B cell (primary cell): ENCODE data around the gene TLK2. TPM values are rescaled to one million over a fixed set of nuclear protein-coding genes. Genes with fewer than 3 reads are reported as not detected.

Experiments
- ATAC-seq: fragments of 200-7000 bp; cut with Tn5 transposase; one replicate; pipeline ENCODE4 v1.10.0; 2021; ENCODE audit warnings: low read depth, mild to moderate bottlenecking, moderate number of reproducible peaks, moderate library complexity
- CTCF ChIA-PET: fragments of 350-600 bp; sonication (Branson Sonifier 250); formaldehyde crosslinking; loops from one replicate; lab custom pipeline; 2021; ENCODE audit warnings: antibody characterized with exemption, inconsistent platforms; lab: Charles Lee
- POLR2A ChIA-PET: fragments of 350-600 bp; sonication (Branson Sonifier 250); formaldehyde crosslinking; loops from one replicate; lab custom pipeline; 2021; ENCODE audit warnings: antibody characterized with exemption; lab: Charles Lee
- DNase-seq: peaks from one replicate; pipeline ENCODE4 v3.0.0; 2013
- H2AFZ ChIP-seq: 2 replicates; pipeline ENCODE4 v1.6.1; 2012; ENCODE audit warnings: mild to moderate bottlenecking, low read depth, low read length; ENCODE audit not compliant: insufficient read depth, poor library complexity, severe bottlenecking
- H3K27ac ChIP-seq, 2 donors: 1 replicate in 1 of 2; 2 replicates in 1 of 2; pipeline ENCODE4 v1.5.1; 2012 to 2013; ENCODE audit warnings: low read length in 2 of 2, mild to moderate bottlenecking in 2 of 2, moderate library complexity in 1 of 2
- H3K27me3 ChIP-seq, 4 experiments: fragments of 200-600 bp in 1 of 4; sonication (generic) in 1 of 4; replicated peaks in 1 of 4; 1 replicate in 2 of 4; 2 replicates in 2 of 4; pipeline versions ENCODE4 v1.6.1 to v1.7.0; 2013 to 2016; ENCODE audit warnings: low read length in 3 of 4, mild to moderate bottlenecking in 2 of 4, mixed read lengths in 1 of 4, moderate library complexity in 1 of 4; ENCODE audit not compliant: insufficient read depth in 4 of 4, control insufficient read depth in 3 of 4; ENCODE audit errors: control extremely low read depth in 1 of 4
- H3K36me3 ChIP-seq, 2 experiments: replicated peaks in 1 of 2; 1 replicate in 1 of 2; 2 replicates in 1 of 2; pipeline versions ENCODE4 v1.6.1 to v1.7.1; 2013; ENCODE audit warnings: low read length in 1 of 2; ENCODE audit not compliant: insufficient read depth in 2 of 2, control insufficient read depth in 1 of 2; ENCODE audit errors: control extremely low read depth in 1 of 2, extremely low read depth in 1 of 2
- H3K4me1 ChIP-seq, 2 donors: fragments of 200-600 bp in 1 of 2; sonication (generic) in 1 of 2; 1 replicate in 1 of 2; 2 replicates in 1 of 2; pipeline versions ENCODE4 v1.5.1 to v1.6.1; 2013 to 2017; ENCODE audit warnings: low read length in 2 of 2; ENCODE audit not compliant: control insufficient read depth in 2 of 2, insufficient read depth in 2 of 2
- H3K4me2 ChIP-seq: replicated peaks from 2 replicates; pipeline ENCODE3; 2012; ENCODE audit warnings: mild to moderate bottlenecking, low read depth, low read length; ENCODE audit not compliant: poor library complexity, severe bottlenecking
- H3K4me3 ChIP-seq, 5 experiments: fragments of 200-600 bp in 1 of 5; sonication (generic) in 1 of 5; 1 replicate in 3 of 5; 2 replicates in 2 of 5; pipeline versions ENCODE4 v1.5.1 to v1.7.0; 2011 to 2016; ENCODE audit warnings: low read length in 4 of 5, mild to moderate bottlenecking in 4 of 5, low read depth in 2 of 5, control low read depth in 1 of 5, moderate library complexity in 1 of 5; ENCODE audit not compliant: insufficient read depth in 1 of 5; ENCODE audit errors: control extremely low read depth in 1 of 5, extremely low read depth in 1 of 5
- H3K79me2 ChIP-seq: fragments of 200-600 bp; sonication (generic); one replicate; pipeline ENCODE4 v1.6.0; 2016; ENCODE audit warnings: low read length; ENCODE audit not compliant: control insufficient read depth, insufficient read depth
- H3K9ac ChIP-seq: fragments of 200-600 bp; sonication (generic); 2 replicates; pipeline ENCODE4 v1.6.1; 2017; ENCODE audit warnings: mild to moderate bottlenecking, low read length, moderate library complexity
- H3K9me3 ChIP-seq, 3 donors: one replicate each; pipeline versions ENCODE4 v1.6.1 to v1.7.1; 2013; ENCODE audit warnings: low read length in 2 of 3; ENCODE audit not compliant: control insufficient read depth in 2 of 3, insufficient read depth in 1 of 3; ENCODE audit errors: control extremely low read depth in 1 of 3
- H4K20me1 ChIP-seq: 2 replicates; pipeline ENCODE4 v1.6.0; 2012; ENCODE audit warnings: mild to moderate bottlenecking, low read length; ENCODE audit not compliant: insufficient read depth, control insufficient read depth, poor library complexity, severe bottlenecking
- H3K27ac Mint-ChIP-seq: one replicate; pipeline ENCODE4 v1.8.0; 2021; ENCODE audit warnings: mixed read lengths
- H3K27me3 Mint-ChIP-seq: one replicate; pipeline ENCODE4 v1.8.0; 2021; ENCODE audit warnings: mixed read lengths
- H3K4me1 Mint-ChIP-seq: one replicate; pipeline ENCODE4 v1.8.0; 2021; ENCODE audit warnings: mixed read lengths
- H3K4me3 Mint-ChIP-seq: one replicate; pipeline ENCODE4 v1.8.0; 2021; ENCODE audit warnings: mixed read lengths
- H3K9me3 Mint-ChIP-seq: one replicate; pipeline ENCODE4 v1.8.0; 2022; ENCODE audit warnings: mixed read lengths; ENCODE audit not compliant: insufficient read depth
- EZH2 ChIP-seq: IDR thresholded peaks from 2 replicates; pipeline ENCODE4 v1.6.1; 2012; ENCODE audit warnings: borderline replicate concordance, low read depth, mild to moderate bottlenecking, moderate library complexity, low read length; ENCODE audit not compliant: insufficient read depth, poor library complexity, severe bottlenecking
- WGBS: methylation state at CpG from one replicate; pipeline ENCODE4 v1.1.5; 2013; ENCODE audit warnings: missing lambda C conversion rate; ENCODE audit not compliant: insufficient coverage; 5-methylcytosine and 5-hydroxymethylcytosine counted together
- intact Hi-C: fragments of 100-400 bp; cut with micrococcal nuclease; formaldehyde crosslinking; loops from one replicate; pipeline ENCODE4 v1.10.0; 2022
- polyA plus RNA-seq: library from polyadenylated mRNA; depleted of rRNA; stranded (reverse); fragments of >200 nt; gene quantifications from 2 replicates; pipeline ENCODE4 v1.2.3, GENCODE V29; 2012
- total RNA-seq, 2 donors: library from RNA; stranded (reverse); fragments of 120-200 nt in 1 of 2; gene quantifications; 1 replicate in 1 of 2; 2 replicates in 1 of 2; pipeline versions ENCODE4 v1.2.3 to v1.2.4, GENCODE V29; 2013 to 2022
- TF ChIP-seq, protein P1 (sequence below): fragments of 200-600 bp; IDR thresholded peaks from one replicate; pipeline ENCODE4 v1.8.0; 2022; ENCODE audit warnings: antibody characterized with exemption, mild to moderate bottlenecking

TLK2 gene
- total and polyA plus RNA-seq, 2 donors (not counting 1 experiment from before 2014, with no cell fraction given): 36.3 to 75.3 TPM

DNA sequence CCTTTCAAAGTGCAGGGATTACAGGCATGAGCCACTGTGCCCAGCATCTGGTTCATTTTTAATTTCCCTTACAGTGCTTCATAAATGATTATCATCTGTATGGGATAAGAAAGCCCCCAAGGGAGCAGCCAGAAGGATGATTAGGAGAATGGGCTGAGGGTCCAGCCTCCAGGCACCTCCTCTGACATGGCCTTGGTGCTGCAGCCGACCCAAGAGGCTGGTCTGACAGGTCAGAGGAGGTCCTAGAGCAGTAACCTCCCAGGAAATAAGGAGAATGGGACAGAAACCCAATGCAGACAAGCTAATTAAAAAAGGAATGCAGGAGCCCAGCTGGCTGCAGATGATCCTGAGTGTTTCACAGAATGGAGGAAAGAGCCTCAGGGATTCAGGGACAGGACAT, 177.8 kb downstream of the TLK2 start:
- Histone ChIP-seq H3K79me2 (no peaks in the 10 kb centered on the region), H3K4me2 (no peak overlapping the region), H3K27me3 (peaks cover 0 to 2% (median under 1%) of the 10 kb centered on the region in 4 experiments), H4K20me1 (no peaks in the 10 kb centered on the region), H3K4me3 (no peak overlapping the region), H3K9me3 (peaks cover 0 to 3% (median 0%) of the 10 kb centered on the region in 3 donors), H3K36me3 (no peaks in the 10 kb centered on the region), H2AFZ (no peak overlapping the region), H3K27ac (no peak overlapping the region), H3K4me1 (peaks cover 14 to 22% of the 10 kb centered on the region in 2 donors), H3K9ac (no peak overlapping the region)
- ATAC-seq: no peak
- no peak for TF ChIP-seq EZH2
- TF ChIP-seq, protein P1, sequence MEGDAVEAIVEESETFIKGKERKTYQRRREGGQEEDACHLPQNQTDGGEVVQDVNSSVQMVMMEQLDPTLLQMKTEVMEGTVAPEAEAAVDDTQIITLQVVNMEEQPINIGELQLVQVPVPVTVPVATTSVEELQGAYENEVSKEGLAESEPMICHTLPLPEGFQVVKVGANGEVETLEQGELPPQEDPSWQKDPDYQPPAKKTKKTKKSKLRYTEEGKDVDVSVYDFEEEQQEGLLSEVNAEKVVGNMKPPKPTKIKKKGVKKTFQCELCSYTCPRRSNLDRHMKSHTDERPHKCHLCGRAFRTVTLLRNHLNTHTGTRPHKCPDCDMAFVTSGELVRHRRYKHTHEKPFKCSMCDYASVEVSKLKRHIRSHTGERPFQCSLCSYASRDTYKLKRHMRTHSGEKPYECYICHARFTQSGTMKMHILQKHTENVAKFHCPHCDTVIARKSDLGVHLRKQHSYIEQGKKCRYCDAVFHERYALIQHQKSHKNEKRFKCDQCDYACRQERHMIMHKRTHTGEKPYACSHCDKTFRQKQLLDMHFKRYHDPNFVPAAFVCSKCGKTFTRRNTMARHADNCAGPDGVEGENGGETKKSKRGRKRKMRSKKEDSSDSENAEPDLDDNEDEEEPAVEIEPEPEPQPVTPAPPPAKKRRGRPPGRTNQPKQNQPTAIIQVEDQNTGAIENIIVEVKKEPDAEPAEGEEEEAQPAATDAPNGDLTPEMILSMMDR: no peak
- CTCF ChIA-PET: no interaction called here
- DNase-seq: no peak
- no peak overlapping the region for H3K27ac Mint-ChIP-seq
- peaks cover 23% of the 10 kb centered on the region for H3K4me1 Mint-ChIP-seq
- H3K4me3 Mint-ChIP-seq: no peak overlapping the region
- POLR2A ChIA-PET: no interaction called here
- intact Hi-C loops: no loop called here
- no peaks in the 10 kb centered on the region for H3K27me3 Mint-ChIP-seq
- H3K9me3 Mint-ChIP-seq: peaks cover 6% of the 10 kb centered on the region
- WGBS: 80% methylated on average over 1 of the region's 1 CpG

DNA sequence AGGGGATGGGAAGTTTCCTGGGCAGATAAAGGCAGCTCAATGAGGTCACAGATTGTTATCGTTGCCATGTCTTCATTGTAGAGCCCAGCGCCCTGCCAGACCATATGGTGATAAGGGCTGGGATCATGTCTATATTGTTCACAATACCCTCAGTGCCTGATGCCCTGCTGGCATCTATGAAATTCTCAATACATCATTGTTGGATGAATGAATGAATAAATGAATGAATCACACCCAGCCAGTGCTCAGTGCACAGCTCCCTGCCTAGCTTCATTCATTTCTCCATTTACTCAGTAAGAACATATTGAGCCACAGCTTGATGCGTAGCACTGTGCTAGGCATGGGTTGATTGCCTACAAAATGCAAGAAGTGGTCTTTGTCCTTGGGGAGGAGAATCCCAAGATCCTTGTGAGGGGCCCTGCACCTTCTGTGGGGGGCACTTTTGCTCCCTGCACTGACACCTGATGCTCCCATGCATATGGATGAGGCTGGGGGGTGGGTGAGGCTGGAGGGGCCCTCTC, 178.6 kb downstream of the TLK2 start:
- peaks cover 11 to 17% of the 10 kb centered on the region in 2 donors for H3K4me1 ChIP-seq
- H3K36me3 ChIP-seq: no peaks in the 10 kb centered on the region
- DNase-seq (no peak), ATAC-seq (no peak)
- no peak overlapping the region for H3K9ac ChIP-seq
- peaks cover 0 to 3% (median 0%) of the 10 kb centered on the region in 3 donors for H3K9me3 ChIP-seq
- H3K4me3 ChIP-seq: no peak overlapping the region
- no peaks in the 10 kb centered on the region for H3K79me2 ChIP-seq
- Mint-ChIP-seq H3K4me3 (no peak overlapping the region), H3K27ac (no peak overlapping the region), H3K9me3 (peaks cover 6% of the 10 kb centered on the region), H3K27me3 (no peaks in the 10 kb centered on the region), H3K4me1 (peaks cover 18% of the 10 kb centered on the region)
- TF ChIP-seq EZH2: no peak
- TF ChIP-seq, protein P1: no peak
- H3K27me3 ChIP-seq: peaks cover 0 to 2% (median 0%) of the 10 kb centered on the region in 4 experiments
- no CpG with 5 or more reads among the region's 3 CpGs for WGBS
- POLR2A ChIA-PET: no interaction called here
- H4K20me1 ChIP-seq: no peaks in the 10 kb centered on the region
- no peak overlapping the region for H3K4me2 ChIP-seq
- no peak overlapping the region for H2AFZ ChIP-seq
- intact Hi-C loops: no loop called here
- no peak overlapping the region for H3K27ac ChIP-seq
- CTCF ChIA-PET: no interaction called here
